T-helper 2 cell treated with Interferon-gamma antibody and Interleukin-4, amounts not matched to agents 100 ng/mL and 5 ng/mL, for 36 hours (primary cell): ENCODE data around the gene PUM2. TPM values are rescaled to one million over a fixed set of nuclear protein-coding genes. Genes with fewer than 3 reads are reported as not detected.

ENCODE experiments used
- intact Hi-C: fragments of 100-400 bp; cut with micrococcal nuclease; formaldehyde crosslinking; loops from one replicate; pipeline ENCODE4 v1.15.1; 2023
- total RNA-seq: library from RNA; stranded (reverse); gene quantifications from 2 replicates; pipeline ENCODE4 v1.2.3, GENCODE V29; 2022

PUM2 gene
- total RNA-seq, 1 donor from 2014 or later: 127 TPM

GRCh38 chr2:20218331-20219320 is 132.0 kb downstream of the PUM2 start:
- intact Hi-C loops: no loop called here

GRCh38 chr2:20217041-20217970 is 133.3 kb downstream of the PUM2 start:
- intact Hi-C loops: no loop called here

DNA sequence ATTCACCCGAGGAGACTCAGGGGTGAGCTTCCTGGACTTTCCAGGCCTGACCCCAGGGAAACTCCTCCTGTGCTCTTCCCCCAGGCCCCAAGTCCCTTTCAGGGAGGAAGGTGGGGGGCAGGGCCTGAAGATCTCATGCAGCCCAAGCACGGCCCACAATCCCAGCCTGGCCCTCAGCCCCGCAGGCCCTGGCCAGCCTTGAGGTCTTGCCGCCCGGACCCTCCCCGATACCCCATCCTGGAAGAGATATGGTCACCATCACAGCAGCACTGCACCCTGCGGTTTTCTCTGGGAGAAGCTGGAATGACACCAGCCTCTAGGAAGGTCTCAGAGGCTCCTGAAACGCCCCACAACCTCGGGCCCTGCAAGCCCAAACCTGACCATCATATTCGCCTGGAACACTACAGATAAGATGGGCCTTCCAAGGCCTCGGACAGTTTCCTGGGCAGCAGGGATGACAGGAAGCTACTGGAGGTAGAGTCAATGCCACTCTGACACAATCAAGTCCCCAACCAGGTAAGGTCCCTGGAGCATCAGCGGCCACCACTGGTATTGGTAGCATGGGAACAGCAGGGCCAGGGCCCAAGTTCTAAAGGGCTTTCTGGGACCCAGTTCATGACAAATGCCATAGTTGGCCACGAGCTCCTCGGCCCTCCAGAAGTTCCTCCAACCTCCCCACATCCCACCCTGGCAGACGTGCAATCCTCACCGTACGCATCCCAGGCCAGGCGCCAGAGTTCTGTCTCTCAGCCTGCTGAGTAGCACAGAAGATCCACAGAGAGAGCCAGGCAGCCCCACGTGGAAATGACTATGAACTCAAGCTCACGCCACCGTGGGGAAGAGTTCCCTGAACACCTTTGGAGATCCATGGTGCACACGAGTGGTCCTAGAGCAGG is 134.3 kb downstream of the PUM2 start:
- intact Hi-C loops: no loop called here

DNA sequence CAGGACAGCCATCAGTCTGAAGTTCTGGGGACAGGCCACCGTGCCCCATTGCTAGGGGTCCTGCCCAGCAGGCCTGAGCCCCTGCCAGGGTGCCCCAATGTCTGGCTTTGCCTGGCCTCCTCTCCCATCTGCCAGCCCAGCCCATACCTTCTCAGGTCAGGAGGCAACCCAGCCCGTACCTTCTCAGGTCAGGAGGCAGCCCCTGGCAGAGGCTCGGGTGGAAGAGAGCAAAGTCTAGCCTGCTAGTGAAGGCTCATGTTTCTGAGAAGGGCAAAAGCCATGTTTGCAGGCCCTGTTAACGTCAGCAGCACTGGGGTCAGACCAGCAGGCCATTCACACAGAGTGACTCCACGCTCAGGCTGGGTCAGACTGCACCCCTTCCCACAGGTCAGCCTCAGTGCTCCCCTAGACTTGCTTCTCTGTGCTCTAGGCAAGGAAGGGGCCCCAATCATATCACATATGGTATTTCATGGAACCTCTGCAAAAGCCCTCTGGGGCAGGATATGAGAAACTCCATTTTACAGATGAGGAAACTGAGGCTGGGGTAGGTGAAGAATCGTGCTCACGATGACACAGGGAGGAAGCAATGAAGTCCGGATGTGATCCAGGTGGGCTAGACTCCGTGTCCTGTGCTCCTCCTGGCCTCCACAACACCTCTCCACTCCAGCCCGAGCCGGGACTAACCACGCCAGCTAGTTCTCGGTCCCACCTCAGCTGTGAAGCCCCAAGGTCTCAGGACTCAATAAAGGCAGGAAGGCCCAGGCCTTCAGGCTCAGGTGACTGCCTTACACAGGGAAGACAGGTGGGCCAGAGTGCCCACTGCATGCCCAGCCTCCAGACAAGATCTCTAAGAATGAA is 135.2 kb downstream of the PUM2 start:
- intact Hi-C loops: no loop called here

DNA sequence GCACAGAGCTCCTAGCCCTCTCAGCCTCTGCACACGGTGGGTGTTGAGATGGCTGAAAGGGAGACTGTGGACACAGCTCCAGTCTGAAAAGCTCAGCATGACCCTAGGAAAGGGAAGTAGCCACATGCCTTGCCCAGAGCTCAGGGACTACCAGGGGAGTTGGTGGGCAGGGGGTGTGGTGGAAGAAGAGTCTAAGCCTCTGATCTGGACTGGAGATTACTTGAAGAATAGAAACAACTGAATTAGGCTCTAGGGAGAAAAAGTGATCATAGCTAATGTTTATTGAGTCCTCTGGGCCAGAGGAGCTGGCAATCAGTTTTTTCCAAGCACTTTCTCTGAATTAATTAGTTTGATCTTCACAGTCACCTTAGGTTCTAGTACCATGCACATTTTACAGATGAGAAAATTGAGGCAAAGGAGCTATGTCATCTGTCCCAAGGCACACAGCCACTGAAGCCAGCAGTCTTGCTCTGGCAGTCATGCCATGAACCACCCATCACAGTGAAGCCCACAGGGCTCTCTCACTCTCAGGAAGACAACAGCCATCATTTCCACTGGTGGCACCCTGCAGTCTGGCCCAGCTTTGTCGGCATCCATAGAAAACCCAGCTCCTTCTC is 136.0 kb downstream of the PUM2 start:
- intact Hi-C loops: no loop called here

GRCh38 chr2:20213651-20214565 is 136.7 kb downstream of the PUM2 start:
- intact Hi-C loops: no loop called here

GRCh38 chr2:20212871-20213503 is 137.7 kb downstream of the PUM2 start:
- intact Hi-C loops: no loop called here

DNA sequence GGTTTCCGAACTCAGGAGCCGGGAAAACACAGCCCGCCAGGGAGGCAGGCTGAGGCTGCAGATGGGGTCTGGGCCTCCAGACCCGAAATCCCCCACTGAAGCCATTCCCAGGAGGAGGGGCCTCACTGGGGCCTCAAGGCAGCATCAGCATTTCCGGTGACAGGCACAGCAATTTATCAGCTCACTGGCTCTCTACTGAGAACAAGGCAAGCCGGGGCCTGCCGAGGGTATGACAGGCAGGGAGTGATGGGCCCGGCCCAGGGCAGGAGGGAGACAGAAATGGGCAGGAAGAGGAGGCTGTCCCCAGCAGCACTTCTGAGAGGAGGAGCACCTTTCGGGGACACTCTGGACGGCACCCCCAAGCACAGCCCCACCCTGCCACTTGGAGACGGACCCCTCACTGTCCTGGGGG is 138.2 kb downstream of the PUM2 start:
- intact Hi-C loops: no loop called here

- intact Hi-C loops: no loop called here
These were observed 138.7 kb downstream of the PUM2 start for GRCh38 chr2:20211860-20212458.

- intact Hi-C loops: no loop called here
These were observed 139.2 kb downstream of the PUM2 start for GRCh38 chr2:20211420-20211819.

- intact Hi-C loops: no loop called here
These were observed 140.2 kb downstream of the PUM2 start for GRCh38 chr2:20210462-20210861.

GRCh38 chr2:20209373-20210109 is 141.1 kb downstream of the PUM2 start:
- intact Hi-C loops: no loop called here

- intact Hi-C loops: no loop called here
These were observed 142.2 kb downstream of the PUM2 start for GRCh38 chr2:20208476-20208859.

DNA sequence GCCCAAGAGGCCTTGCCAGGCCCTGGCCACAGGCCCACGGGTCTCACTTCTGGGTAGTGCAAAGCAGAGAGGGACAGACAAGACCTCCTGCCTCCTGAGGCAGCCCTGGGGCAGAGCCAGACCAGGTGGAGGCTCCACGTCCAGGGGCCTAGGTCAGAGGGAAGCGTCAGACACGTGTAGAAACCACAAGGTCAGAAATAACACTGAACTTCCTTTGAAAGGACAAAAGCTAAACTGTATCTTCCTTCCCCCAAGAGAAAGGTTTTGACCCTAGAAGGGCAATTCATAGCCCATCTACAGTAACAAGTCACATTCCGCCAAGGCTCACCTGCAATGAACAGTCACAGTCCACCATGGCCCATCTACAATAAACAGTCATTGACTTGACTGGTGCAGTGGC is 143.6 kb downstream of the PUM2 start:
- intact Hi-C loops: no loop called here

DNA sequence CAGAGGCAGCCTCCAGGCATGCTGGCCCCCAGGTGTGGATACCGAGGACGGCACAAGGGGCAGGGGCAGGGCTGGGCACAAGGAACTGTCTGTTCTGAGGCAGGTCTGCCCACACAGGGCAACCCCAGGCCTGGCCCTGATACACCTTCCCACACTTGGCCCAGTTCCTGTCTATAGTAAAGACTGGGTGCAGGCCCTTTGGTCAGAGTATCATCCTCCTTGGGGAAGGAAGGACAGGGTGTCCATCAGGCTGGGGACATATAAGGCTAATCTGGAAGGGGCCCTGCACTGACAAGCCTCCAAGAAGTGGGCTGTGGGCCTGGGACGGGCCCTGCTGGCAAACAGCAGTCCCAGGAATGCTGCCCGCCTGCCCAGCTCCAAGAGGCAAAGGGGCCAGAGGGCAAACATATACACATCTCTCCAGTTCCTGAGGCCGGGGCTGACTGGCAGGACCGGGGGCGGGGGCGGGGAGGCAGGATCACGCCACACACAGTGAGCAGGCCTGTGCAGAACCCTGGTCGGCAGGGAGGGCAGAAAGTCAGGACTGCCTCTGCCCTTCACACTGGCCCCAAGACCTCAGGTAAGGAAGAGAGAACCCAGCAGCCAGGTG is 144.6 kb downstream of the PUM2 start:
- intact Hi-C loops: no loop called here

- intact Hi-C loops: no loop called here
These were observed 145.6 kb downstream of the PUM2 start for GRCh38 chr2:20205069-20205468.
